Caco-2 (cell line): Measurements from ENCODE around the gene PLCB1. TPM values are rescaled to one million over a fixed set of nuclear protein-coding genes. Genes with fewer than 3 reads are reported as not detected.

Experiments
- BruUV-seq: library from RNA; stranded (reverse); fragments of 400-500 nt; replicated peaks from 2 replicates; lab custom pipeline; 2021; lab: Mats Ljungman, UMichigan
- CTCF ChIA-PET: fragments of 300-600 bp; sonication (Branson Sonifier 250); formaldehyde crosslinking; loops from one replicate; lab custom pipeline; 2022; ENCODE audit warnings: antibody characterized with exemption; lab: Charles Lee
- POLR2A ChIA-PET: fragments of 300-600 bp; sonication (Branson Sonifier 250); formaldehyde crosslinking; loops from one replicate; lab custom pipeline; 2022; ENCODE audit warnings: antibody characterized with exemption; lab: Charles Lee
- DNase-seq, 2 experiments: peaks; one replicate each; pipeline versions ENCODE4 v3.0.0 to v3.0.0-alpha.2; 2020 to 2022
- H3K27me3 ChIP-seq: replicated peaks from 2 replicates; pipeline ENCODE4 v1.6.0; 2011; ENCODE audit warnings: low read length; ENCODE audit not compliant: control insufficient read depth, insufficient read depth
- H3K36me3 ChIP-seq: 2 replicates; pipeline ENCODE4 v1.5.1; 2011; ENCODE audit warnings: low read length; ENCODE audit not compliant: control insufficient read depth, insufficient read depth
- H3K4me1 ChIP-seq: fragments of 250-450 bp; sonication (Bioruptor Pico); 2 replicates; pipeline ENCODE4 v1.5.1; 2020; ENCODE audit warnings: mild to moderate bottlenecking
- H3K4me3 ChIP-seq: 2 replicates; pipeline ENCODE4 v1.5.1; 2011; ENCODE audit warnings: low read depth, mild to moderate bottlenecking, control low read depth, low read length
- H3K9me3 ChIP-seq: fragments of 250-450 bp; sonication (Bioruptor Pico); 2 replicates; pipeline ENCODE4 v1.5.1; 2020; ENCODE audit warnings: mild to moderate bottlenecking, moderate library complexity
- H3K27ac Mint-ChIP-seq: one replicate; pipeline ENCODE4 v1.8.0; 2022; ENCODE audit warnings: mixed read lengths; ENCODE audit not compliant: unreplicated experiment
- H3K27me3 Mint-ChIP-seq: one replicate; pipeline ENCODE4 v1.8.0; 2022; ENCODE audit warnings: mixed read lengths; ENCODE audit not compliant: insufficient read depth, unreplicated experiment
- H3K36me3 Mint-ChIP-seq: one replicate; pipeline ENCODE4 v1.8.0; 2022; ENCODE audit warnings: mild to moderate bottlenecking, mixed read lengths; ENCODE audit not compliant: insufficient read depth, unreplicated experiment
- H3K4me1 Mint-ChIP-seq: one replicate; pipeline ENCODE4 v1.8.0; 2022; ENCODE audit warnings: low read depth, mixed read lengths; ENCODE audit not compliant: unreplicated experiment
- H3K4me3 Mint-ChIP-seq: one replicate; pipeline ENCODE4 v1.8.0; 2022; ENCODE audit warnings: mild to moderate bottlenecking, moderate library complexity, mixed read lengths; ENCODE audit not compliant: unreplicated experiment
- H3K9me3 Mint-ChIP-seq: one replicate; pipeline ENCODE4 v1.8.0; 2022; ENCODE audit warnings: mixed read lengths; ENCODE audit not compliant: unreplicated experiment
- CTCF ChIP-seq, 2 experiments: fragments of 200-600 bp in 1 of 2; IDR thresholded peaks; 1 replicate in 1 of 2; 2 replicates in 1 of 2; pipeline versions ENCODE4 v1.5.1 to v1.8.0; 2011 to 2022; ENCODE audit warnings: antibody characterized with exemption in 1 of 2, control low read depth in 1 of 2, inconsistent platforms in 1 of 2, low read depth in 1 of 2, low read length in 1 of 2, mild to moderate bottlenecking in 1 of 2, moderate library complexity in 1 of 2; ENCODE audit not compliant: insufficient read depth in 1 of 2, severe bottlenecking in 1 of 2, unreplicated experiment in 1 of 2
- intact Hi-C: fragments of 100-400 bp; cut with micrococcal nuclease; formaldehyde crosslinking; loops from one replicate; pipeline ENCODE4 v1.10.0; 2022; ENCODE audit not compliant: unreplicated experiment
- total RNA-seq: library from RNA; stranded (reverse); gene quantifications from 2 replicates; pipeline ENCODE4 v1.2.3, GENCODE V29; 2022

PLCB1 gene
- total RNA-seq, 1 experiment from 2014 or later, result 105 TPM

- no peak overlapping the region for H3K4me3 ChIP-seq
- no TSS peak for BruUV-seq
- no peaks in the 10 kb centered on the region for H3K9me3 Mint-ChIP-seq
- H3K4me1 Mint-ChIP-seq, result no peaks in the 10 kb centered on the region
- no peaks in the 10 kb centered on the region for H3K27me3 Mint-ChIP-seq
- intact Hi-C loops, result no loop called here
- DNase-seq, result no peak
- ChIA-PET CTCF (no interaction called here), POLR2A (no interaction called here)
- H3K27me3 ChIP-seq, result no peaks in the 10 kb centered on the region
- H3K9me3 ChIP-seq, result no peaks in the 10 kb centered on the region
- H3K4me3 Mint-ChIP-seq, result no peak overlapping the region
- no peak overlapping the region for H3K27ac Mint-ChIP-seq
- H3K36me3 Mint-ChIP-seq, result peaks cover 31% of the 10 kb centered on the region
- no peaks in the 10 kb centered on the region for H3K4me1 ChIP-seq
- TF ChIP-seq CTCF (IDR thresholded peaks at IDR 0.05; ENCODE audit: insufficient read depth in 1 of 2, low read depth in 1 of 2, low read length in 1 of 2, severe bottlenecking in 1 of 2, unreplicated experiment in 1 of 2), result no peak
- no peaks in the 10 kb centered on the region; the same call in 1 of the 2 replicates for H3K36me3 ChIP-seq
Measured at GRCh38 chr20:8744228-8744844, 612.3 kb downstream of the PLCB1 start.

- H3K27me3 Mint-ChIP-seq, result no peaks in the 10 kb centered on the region
- no peak overlapping the region for H3K27ac Mint-ChIP-seq
- no peak overlapping the region for H3K4me3 ChIP-seq
- H3K27me3 ChIP-seq, result no peaks in the 10 kb centered on the region
- no peaks in the 10 kb centered on the region for H3K36me3 ChIP-seq
- CTCF ChIA-PET, result no interaction called here
- no peak for DNase-seq
- no peaks in the 10 kb centered on the region for H3K9me3 ChIP-seq
- BruUV-seq, result no TSS peak
- H3K9me3 Mint-ChIP-seq, result no peaks in the 10 kb centered on the region
- POLR2A ChIA-PET, result no interaction called here
- intact Hi-C loops, result no loop called here
- peaks cover 8% of the 10 kb centered on the region for H3K36me3 Mint-ChIP-seq
- H3K4me1 Mint-ChIP-seq, result no peaks in the 10 kb centered on the region
- no peaks in the 10 kb centered on the region for H3K4me1 ChIP-seq
- no peak for TF ChIP-seq CTCF (IDR thresholded peaks at IDR 0.05; ENCODE audit: insufficient read depth in 1 of 2, low read depth in 1 of 2, low read length in 1 of 2, severe bottlenecking in 1 of 2, unreplicated experiment in 1 of 2)
- no peak overlapping the region for H3K4me3 Mint-ChIP-seq
Measured at GRCh38 chr20:8749101-8749500, 617.0 kb downstream of the PLCB1 start.

- H3K4me1 Mint-ChIP-seq, result no peaks in the 10 kb centered on the region
- no peak for DNase-seq
- H3K36me3 Mint-ChIP-seq, result peaks cover 8% of the 10 kb centered on the region
- Histone ChIP-seq H3K36me3 (no peaks in the 10 kb centered on the region), H3K27me3 (no peaks in the 10 kb centered on the region), H3K4me1 (no peaks in the 10 kb centered on the region), H3K9me3 (no peaks in the 10 kb centered on the region), H3K4me3 (no peak overlapping the region)
- H3K4me3 Mint-ChIP-seq, result no peak overlapping the region
- H3K9me3 Mint-ChIP-seq, result no peaks in the 10 kb centered on the region
- ChIA-PET CTCF (interaction anchor here (0.6 to 1.3 kb wide), 2 partner anchors 278 to 643 kb away, joined by 3 to 4 read pairs; no protein-coding TSS in a partner anchor), POLR2A (no interaction called here)
- no peak for TF ChIP-seq CTCF (IDR thresholded peaks at IDR 0.05; ENCODE audit: insufficient read depth in 1 of 2, low read depth in 1 of 2, low read length in 1 of 2, severe bottlenecking in 1 of 2, unreplicated experiment in 1 of 2)
- BruUV-seq, result no TSS peak
- intact Hi-C loops, result no loop called here
- no peak overlapping the region for H3K27ac Mint-ChIP-seq
- H3K27me3 Mint-ChIP-seq, result no peaks in the 10 kb centered on the region
Measured at GRCh38 chr20:8749986-8750385, 617.9 kb downstream of the PLCB1 start.
